Measurements from ENCODE around the gene NUP160.
A peak's percentile ranks its signal among the peaks of the same experiment; 100 is the strongest.
"Not testable (repeated sequence)": the region's sequence is repeated elsewhere in the genome, so short reads cannot be mapped to it uniquely, and the experiment has no call there.

The NUP160 gene

DNA sequence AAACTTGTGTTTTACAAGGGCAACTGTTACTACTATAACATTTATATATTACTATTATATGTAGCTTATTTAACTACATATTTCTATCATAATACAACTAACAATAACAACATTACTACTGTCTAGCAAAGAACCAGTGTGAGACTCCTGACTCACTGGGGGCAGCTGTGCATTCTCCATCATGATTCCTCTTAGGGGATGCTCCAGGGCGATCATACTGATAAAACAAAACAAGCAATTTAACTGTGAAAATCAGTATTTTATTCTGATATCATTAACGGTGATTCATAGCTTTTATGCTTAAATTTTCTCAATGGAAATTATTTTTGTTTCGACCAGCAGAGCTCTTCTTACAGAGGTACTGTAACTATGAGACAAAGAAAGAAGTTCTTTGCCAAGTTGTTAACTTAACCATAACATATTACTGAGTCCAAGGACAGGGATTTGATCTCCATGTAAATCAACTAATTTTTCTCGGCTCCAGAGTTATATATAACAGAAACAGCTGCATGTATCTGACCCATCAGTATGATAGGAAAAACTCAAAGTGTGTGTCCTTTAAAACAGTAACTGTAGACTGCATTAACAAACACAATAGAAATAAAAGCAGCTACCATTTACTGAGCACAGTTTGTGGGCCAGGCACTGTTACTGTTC is 56.2 kb downstream of the NUP160 start:
- DNase-seq (ENCODE audit: low spot score), result no peak

DNA sequence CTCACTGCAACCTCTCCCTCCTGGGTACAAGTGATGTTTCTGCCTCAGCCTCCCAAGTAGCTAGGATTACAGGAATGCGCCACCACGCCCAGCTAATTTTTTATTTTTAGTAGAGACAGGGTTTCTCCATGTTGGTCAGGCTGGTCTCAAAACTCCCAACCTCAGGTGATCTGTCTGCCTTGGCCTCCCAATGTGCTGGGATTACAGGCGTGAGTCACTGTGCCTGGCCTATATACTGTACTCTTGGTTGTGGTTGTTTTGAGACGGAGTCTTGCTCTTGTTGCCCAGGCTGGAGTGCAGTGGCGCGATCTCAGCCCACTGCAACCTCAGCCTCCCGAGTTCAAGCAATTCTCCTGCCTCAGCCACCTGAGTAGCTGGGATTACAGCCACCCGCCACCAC is 58.1 kb downstream of the NUP160 start:
- not testable (repeated sequence) for DNase-seq (ENCODE audit: low spot score)

GRCh38 chr11:47788181-47788580 is 60.0 kb downstream of the NUP160 start:
- no peak for DNase-seq (ENCODE audit: low spot score)

DNA sequence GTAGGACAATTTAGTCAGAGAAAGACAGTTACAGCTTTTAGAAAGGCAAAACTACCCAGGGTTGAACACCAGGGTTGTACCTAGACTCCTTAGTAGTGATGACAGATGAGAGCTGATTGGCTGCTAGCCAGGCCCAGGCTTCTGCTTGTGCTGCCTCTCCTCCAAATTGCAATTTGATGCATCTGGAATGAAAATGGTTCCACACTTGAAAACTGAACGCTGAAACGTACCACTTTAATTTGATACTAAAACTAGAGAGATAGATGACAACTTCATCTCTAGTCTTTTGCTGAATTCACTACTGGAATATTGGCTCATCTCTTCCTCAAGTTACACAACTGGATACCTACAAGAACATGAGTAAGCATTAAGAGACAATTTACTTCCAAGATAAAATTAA is 61.8 kb downstream of the NUP160 start:
- no peak for DNase-seq (ENCODE audit: low spot score)

GRCh38 chr11:47784785-47785381 is 63.3 kb downstream of the NUP160 start:
- no peak for DNase-seq (ENCODE audit: low spot score)

GRCh38 chr11:47783087-47783610 is 65.0 kb downstream of the NUP160 start:
- no peak for DNase-seq (ENCODE audit: low spot score)

DNA sequence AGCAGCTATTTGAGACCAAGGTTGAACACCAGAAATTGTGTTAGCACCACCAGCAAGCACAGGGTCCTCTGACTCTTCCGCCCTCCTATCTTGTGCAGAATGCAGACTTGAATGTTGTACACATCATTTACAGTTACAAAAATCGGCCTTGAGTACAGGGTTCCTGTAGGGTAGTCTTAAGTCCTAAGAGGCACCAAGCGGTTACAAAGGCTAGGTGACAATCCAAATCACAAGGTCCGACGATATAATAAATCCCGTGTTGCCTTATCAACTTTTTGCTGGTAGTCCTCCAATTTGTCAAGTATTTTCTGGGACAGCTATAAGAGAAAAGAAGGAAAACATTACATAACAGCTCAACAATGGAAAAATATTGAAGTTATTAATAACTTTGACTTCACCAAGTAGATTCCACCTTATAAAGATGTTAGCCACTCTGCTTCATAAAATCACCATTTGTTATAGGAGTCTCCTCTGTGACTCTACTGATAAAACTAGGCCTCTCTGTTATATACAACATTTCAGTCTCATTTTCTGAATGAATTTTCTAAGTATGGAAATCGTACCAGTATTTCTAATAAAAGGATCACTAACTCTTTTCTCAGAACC is 69.2 kb downstream of the NUP160 start:
- no peak for DNase-seq (ENCODE audit: low spot score)

DNA sequence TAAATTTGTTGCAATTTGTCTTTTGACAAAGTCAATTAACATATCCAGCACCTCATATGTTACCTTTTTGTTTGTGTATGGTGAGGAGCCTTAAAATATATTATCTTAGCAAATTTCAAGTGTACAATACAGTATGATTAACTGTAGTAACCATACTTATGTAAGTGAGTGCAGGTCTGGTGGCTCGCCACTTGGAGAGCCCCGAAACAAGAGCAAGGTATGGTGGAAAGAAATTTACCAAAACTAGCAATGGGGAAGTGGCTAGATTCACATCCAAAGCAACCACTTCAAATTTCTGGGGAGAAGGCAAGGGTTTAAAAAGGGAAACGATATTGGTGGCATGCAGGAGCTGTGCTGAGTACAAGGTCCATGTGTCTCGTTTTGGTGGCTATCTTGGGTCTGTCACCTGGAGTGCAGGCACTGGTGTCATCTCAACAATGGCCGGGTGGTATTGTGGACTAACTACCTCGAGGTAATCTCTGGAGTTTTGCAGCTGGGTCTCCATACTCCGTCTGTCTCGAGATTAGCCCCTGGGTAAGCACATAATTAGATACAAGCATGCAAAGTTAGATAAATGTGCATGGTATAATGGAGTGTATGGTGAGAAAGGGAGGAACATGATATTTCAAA is 72.8 kb downstream of the NUP160 start:
- DNase-seq (ENCODE audit: low spot score), result no peak

DNA sequence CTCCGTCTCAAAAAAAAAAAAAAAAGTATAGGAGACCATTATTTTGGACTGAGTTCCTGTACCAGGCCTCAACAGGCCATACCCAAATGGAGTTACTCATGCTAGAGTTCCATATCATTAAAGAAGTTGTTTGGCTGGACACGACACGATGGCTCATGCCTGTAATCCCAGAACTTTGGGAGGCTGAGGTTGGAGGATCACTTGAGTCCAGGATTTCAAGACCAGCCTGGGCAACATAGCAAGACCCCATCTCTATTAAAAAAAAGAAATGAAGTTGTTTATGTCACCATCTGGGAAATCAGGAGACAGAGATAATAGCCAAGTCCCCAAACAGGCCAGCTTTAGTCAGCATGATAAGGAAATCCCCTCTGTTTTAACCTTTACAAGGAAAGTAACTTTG is 74.3 kb downstream of the NUP160 start:
- no peak for DNase-seq (ENCODE audit: low spot score)

- DNase-seq (ENCODE audit: low spot score), result not testable (repeated sequence)
Measured at GRCh38 chr11:47769556-47769955, 78.6 kb downstream of the NUP160 start.

GRCh38 chr11:47768101-47768612 is 80.0 kb downstream of the NUP160 start:
- peak; percentile 48 for DNase-seq (ENCODE audit: low spot score)

- peak; percentile 32 for DNase-seq (ENCODE audit: low spot score)
Measured at GRCh38 chr11:47766509-47767227, 81.5 kb downstream of the NUP160 start.

DNA sequence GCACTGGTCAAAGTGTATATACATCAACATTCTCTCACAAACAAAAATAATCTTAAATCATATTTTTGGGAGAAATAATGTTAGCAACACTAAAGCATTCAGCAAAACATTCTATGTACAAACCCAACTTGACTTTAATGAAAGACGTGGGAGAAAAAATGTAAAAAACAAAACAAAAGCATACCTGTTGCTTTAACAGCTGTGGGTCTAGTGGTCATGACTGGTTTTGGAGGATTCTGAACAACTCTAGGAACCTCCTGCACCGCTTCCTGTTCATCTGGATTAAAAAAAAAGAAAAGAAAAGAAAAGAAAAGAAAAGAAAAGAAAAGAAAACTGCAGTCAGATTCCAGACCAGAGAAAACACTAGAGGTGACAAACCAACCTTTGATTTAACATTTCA is 83.1 kb downstream of the NUP160 start:
- no peak for DNase-seq (ENCODE audit: low spot score)

DNA sequence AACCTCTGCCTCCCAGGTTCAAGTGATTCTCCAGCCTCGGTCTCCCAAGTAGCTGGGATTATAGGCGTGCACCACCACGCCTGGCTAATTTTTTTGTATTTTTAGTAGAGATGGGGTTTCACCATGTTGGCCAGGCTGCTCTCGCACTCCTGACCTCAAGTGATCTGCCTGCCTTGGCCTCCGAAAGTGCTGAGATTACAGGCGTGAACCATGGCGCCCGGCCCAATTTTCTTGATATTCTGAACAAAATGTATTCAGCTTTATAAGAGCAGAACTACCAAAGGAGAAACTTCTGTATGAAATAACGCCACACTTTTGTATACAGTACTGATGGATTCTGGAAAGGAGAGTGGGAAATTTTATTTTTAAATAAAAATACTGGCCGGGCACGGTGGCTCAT is 88.9 kb downstream of the NUP160 start:
- not testable (repeated sequence) for DNase-seq (ENCODE audit: low spot score)

- no peak for DNase-seq (ENCODE audit: low spot score)
Measured at GRCh38 chr11:47756208-47756607, 91.9 kb downstream of the NUP160 start.

DNA sequence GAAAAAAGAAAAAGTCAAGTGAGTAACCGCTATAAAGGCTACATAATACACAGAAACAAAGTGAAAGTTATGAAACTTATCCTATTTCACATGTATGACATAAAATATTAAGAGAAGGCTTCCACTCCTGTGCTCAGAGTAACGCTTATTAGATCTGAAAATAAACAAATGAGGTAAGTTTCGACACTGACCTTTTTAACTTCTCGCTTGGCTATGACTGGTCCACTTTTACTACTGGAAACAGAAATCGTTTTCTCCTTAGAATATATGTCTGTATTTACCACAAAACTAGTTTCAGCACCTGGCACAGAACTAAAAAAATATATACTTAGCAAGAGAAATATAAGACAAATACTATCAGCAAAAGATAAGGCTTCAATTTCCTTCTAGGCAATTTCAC is 97.4 kb downstream of the NUP160 start:
- no peak for DNase-seq (ENCODE audit: low spot score)

DNA sequence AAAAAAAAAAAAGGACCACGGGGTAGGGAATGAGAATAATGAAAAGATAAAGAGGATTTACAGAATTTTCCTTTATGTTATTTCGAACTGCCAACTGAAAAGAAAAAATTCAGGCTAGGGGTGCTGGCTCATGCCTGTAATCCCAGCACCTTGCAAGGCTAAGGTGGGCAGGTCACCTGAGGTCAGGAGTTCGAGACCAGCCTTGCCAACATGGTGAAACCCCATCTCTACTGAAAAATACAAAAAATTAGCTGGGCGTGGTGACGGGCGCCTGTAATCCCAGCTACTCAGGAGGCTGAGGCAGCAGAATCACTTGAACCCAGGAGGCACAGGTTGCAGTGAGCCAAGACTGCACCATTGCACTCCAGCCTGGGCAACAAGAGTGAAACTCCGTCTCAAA is 105.7 kb downstream of the NUP160 start:
- not testable (repeated sequence) for DNase-seq (ENCODE audit: low spot score)

GRCh38 chr11:47737817-47738216 is 110.3 kb downstream of the NUP160 start:
- DNase-seq (ENCODE audit: low spot score), result not testable (repeated sequence)

DNA sequence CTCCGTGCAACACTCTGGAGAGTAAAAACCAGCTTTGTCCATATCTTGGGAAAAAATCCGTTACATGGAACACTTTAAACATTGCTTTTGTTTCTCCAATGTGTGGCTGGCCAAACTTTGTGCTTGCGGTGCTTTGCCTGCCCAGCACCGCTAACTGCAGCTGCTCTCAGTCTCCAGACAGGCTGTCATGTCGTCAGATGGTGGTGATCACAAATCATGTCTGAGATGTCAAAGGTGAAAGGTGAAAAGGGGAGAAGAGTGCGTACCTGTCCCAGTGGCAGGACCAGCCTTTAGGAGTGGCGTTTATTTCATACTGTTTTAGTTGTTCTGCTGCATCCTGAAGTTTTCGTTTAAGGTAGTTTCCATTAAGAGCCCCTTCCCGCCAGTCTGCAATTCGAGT is 115.9 kb downstream of the NUP160 start:
- no peak for DNase-seq (ENCODE audit: low spot score)

DNA sequence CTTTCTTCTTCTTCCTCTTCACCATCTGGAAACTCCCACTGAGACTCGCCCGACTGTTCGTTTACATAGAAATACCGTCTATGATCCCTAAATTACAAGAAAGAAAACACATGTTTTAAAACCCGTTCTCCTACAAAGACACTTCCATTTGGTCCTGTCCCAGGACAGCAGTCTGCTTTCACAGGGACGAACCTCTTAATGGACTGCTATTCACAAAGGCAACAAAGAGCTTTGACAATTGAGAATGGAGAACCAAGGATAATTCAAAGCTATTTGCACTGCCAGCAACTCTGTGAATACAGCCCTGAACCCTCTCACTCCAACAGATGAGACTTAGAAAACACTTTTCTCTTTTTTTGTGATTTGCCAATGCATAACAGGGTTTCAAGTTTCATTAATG is 116.7 kb downstream of the NUP160 start:
- no peak for DNase-seq (ENCODE audit: low spot score)

All from hepatic stellate cell (primary cell).